Mucosa of descending colon (tissue), 3 donors: ENCODE data around the gene LRP3. TPM values are rescaled to one million over a fixed set of nuclear protein-coding genes. Genes with fewer than 3 reads are reported as not detected.

Experiments
- ATAC-seq: fragments of 200-7000 bp; cut with Tn5 transposase; one replicate; pipeline ENCODE4 v1.9.1; 2020; ENCODE audit warnings: mild to moderate bottlenecking, moderate library complexity
- DNase-seq, 3 donors: peaks; one replicate each; pipeline ENCODE4 v3.0.0-alpha.2; 2020
- H3K36me3 ChIP-seq: fragments of 200-600 bp; one replicate; pipeline ENCODE4 v1.8.0; 2021; ENCODE audit warnings: low read depth, mild to moderate bottlenecking
- H3K4me1 ChIP-seq: fragments of 200-600 bp; one replicate; pipeline ENCODE4 v1.8.0; 2021; ENCODE audit warnings: low read depth, mild to moderate bottlenecking
- H3K4me3 ChIP-seq: fragments of 200-600 bp; one replicate; pipeline ENCODE4 v1.8.0; 2021; ENCODE audit warnings: mild to moderate bottlenecking
- H3K9me3 ChIP-seq: fragments of 200-600 bp; one replicate; pipeline ENCODE4 v1.8.0; 2021; ENCODE audit warnings: mild to moderate bottlenecking
- intact Hi-C, 2 donors: fragments of 100-400 bp; cut with DNase I in 1 of 2; cut with micrococcal nuclease in 1 of 2; formaldehyde crosslinking; loops; one replicate each; pipeline versions ENCODE4 v1.11.0 to v1.11.1; 2022; cut with DNase I, micrococcal nuclease
- total RNA-seq, 3 donors: library from RNA; stranded (reverse); fragmentation: NEBNext Ultra II Directional in 2 of 3; extraction: Animal tissue kit (Norgen Biotek cat#: 25700) in 2 of 3; gene quantifications; one replicate each; pipeline versions ENCODE4 v1.2.1 to v1.2.4, GENCODE V29; 2021 to 2023
- TF ChIP-seq, protein P1 (sequence below): fragments of 200-600 bp; IDR thresholded peaks from one replicate; pipeline ENCODE4 v1.8.0; 2022; ENCODE audit warnings: antibody characterized with exemption, mild to moderate bottlenecking
- donor health status: DM: no; HTN: no; CAD: no; lungs with moderate emphysema.
- donor health status: DM: no; HTN: no; CAD: no.
- donor health status: DM: no; HTN: yes; CAD: no.

The LRP3 gene
- total RNA-seq, 3 donors from 2014 or later = 6.2 to 26.2 (median 7.4) TPM

- Histone ChIP-seq H3K4me3 (no peak overlapping the region), H3K36me3 (no peaks in the 10 kb centered on the region), H3K4me1 (no peaks in the 10 kb centered on the region), H3K9me3 (no peaks in the 10 kb centered on the region)
- ATAC-seq (no peak), DNase-seq (no peak)
- intact Hi-C loops = no loop called here
- TF ChIP-seq, protein P1, sequence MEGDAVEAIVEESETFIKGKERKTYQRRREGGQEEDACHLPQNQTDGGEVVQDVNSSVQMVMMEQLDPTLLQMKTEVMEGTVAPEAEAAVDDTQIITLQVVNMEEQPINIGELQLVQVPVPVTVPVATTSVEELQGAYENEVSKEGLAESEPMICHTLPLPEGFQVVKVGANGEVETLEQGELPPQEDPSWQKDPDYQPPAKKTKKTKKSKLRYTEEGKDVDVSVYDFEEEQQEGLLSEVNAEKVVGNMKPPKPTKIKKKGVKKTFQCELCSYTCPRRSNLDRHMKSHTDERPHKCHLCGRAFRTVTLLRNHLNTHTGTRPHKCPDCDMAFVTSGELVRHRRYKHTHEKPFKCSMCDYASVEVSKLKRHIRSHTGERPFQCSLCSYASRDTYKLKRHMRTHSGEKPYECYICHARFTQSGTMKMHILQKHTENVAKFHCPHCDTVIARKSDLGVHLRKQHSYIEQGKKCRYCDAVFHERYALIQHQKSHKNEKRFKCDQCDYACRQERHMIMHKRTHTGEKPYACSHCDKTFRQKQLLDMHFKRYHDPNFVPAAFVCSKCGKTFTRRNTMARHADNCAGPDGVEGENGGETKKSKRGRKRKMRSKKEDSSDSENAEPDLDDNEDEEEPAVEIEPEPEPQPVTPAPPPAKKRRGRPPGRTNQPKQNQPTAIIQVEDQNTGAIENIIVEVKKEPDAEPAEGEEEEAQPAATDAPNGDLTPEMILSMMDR = no peak
Observed at GRCh38 chr19:33255781-33256180, 61.7 kb downstream of the LRP3 start.

GRCh38 chr19:33256261-33256660 is 62.1 kb downstream of the LRP3 start:
- intact Hi-C loops = no loop called here
- no peaks in the 10 kb centered on the region for H3K4me1 ChIP-seq
- ATAC-seq (no peak), DNase-seq (no peak)
- no peaks in the 10 kb centered on the region for H3K9me3 ChIP-seq
- no peaks in the 10 kb centered on the region for H3K36me3 ChIP-seq
- H3K4me3 ChIP-seq = no peak overlapping the region
- TF ChIP-seq, protein P1 = no peak

DNA sequence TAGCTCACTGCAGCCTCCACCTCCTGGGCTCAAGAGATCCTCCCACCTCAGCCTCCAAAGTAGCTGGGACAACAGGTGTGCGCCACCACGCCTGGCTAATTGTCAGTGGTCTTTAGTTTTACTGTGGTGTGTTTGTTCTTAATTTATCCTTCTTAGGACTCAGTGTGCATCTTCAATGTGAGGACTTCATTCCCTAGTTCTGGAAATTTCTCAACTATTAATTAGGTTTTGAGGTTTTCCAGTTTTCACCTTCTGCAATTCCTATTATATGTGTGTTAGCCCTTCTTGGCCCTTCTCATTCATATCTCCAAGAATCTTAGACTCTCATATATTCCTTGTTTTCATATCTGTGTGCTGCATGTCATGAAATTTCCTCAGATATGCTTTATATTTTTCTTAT is 63.7 kb downstream of the LRP3 start:
- Histone ChIP-seq H3K4me3 (no peak overlapping the region), H3K36me3 (no peaks in the 10 kb centered on the region), H3K9me3 (no peaks in the 10 kb centered on the region), H3K4me1 (no peaks in the 10 kb centered on the region)
- ATAC-seq (no peak), DNase-seq (no peak)
- TF ChIP-seq, protein P1 = no peak
- intact Hi-C loops = no loop called here

Other genes with a start within 250 kb of the LRP3 start
- gene CEP89, start 222.4 kb upstream of the LRP3 start, total RNA-seq = 10 to 100 TPM; 12.6 to 19.0 (median 16.1) TPM
- 1 to 10 TPM; 1.1 to 3.4 (median 1.5) TPM for gene FAAP24, start 222.1 kb upstream of the LRP3 start, total RNA-seq
- 10 to 100 TPM; 37.3 to 72.7 (median 68.3) TPM for gene RHPN2, start 129.4 kb upstream of the LRP3 start, total RNA-seq
- gene GPATCH1, start 113.1 kb upstream of the LRP3 start, total RNA-seq = 10 to 100 TPM; 11.9 to 12.4 (median 11.9) TPM
- not detected for gene WDR88, start 62.2 kb upstream of the LRP3 start, total RNA-seq
- not detected for gene SLC7A10, start 31.5 kb downstream of the LRP3 start, total RNA-seq
- 10 to 100 TPM; 30.1 to 73.2 (median 66.1) TPM for gene CEBPA, start 108.2 kb downstream of the LRP3 start, total RNA-seq
- 10 to 100 TPM; 47.8 to 68.5 (median 58.2) TPM for gene CEBPG, start 179.4 kb downstream of the LRP3 start, total RNA-seq